H9 (cell line): Measurements from ENCODE around the gene ARL4D. TPM values are rescaled to one million over a fixed set of nuclear protein-coding genes. Genes with fewer than 3 reads are reported as not detected.
A peak's percentile ranks its signal among the peaks of the same experiment; 100 is the strongest.

Experiments
- DNase-seq: peaks from one replicate; pipeline ENCODE4 v3.0.0-alpha.2; 2017
- H2AFZ ChIP-seq: one replicate; pipeline ENCODE4 v1.6.1; 2013; ENCODE audit warnings: mild to moderate bottlenecking, low read length, control low read depth, moderate library complexity
- H2AK5ac ChIP-seq: 2 replicates; pipeline ENCODE4 v1.6.1; 2013; ENCODE audit warnings: low read length, control low read depth, mixed read lengths; ENCODE audit not compliant: insufficient read length
- H2BK120ac ChIP-seq: one replicate; pipeline ENCODE4 v1.6.1; 2013; ENCODE audit warnings: low read depth, mild to moderate bottlenecking, low read length, control low read depth, inconsistent platforms; ENCODE audit not compliant: poor library complexity, severe bottlenecking
- H2BK12ac ChIP-seq: 2 replicates; pipeline ENCODE4 v1.6.1; 2013; ENCODE audit warnings: low read length, control low read depth, mixed read lengths, low read depth; ENCODE audit not compliant: insufficient read length
- H2BK15ac ChIP-seq: 2 replicates; pipeline ENCODE4 v1.6.1; 2013; ENCODE audit warnings: low read depth, low read length, control low read depth
- H2BK20ac ChIP-seq: one replicate; pipeline ENCODE4 v1.6.1; 2013; ENCODE audit warnings: low read depth, mild to moderate bottlenecking, low read length, control low read depth, inconsistent platforms; ENCODE audit not compliant: poor library complexity, severe bottlenecking
- H2BK5ac ChIP-seq: 2 replicates; pipeline ENCODE4 v1.6.1; 2013; ENCODE audit warnings: low read length, control low read depth, mixed read lengths; ENCODE audit not compliant: insufficient read length
- H3K14ac ChIP-seq: 2 replicates; pipeline ENCODE4 v1.6.1; 2013; ENCODE audit warnings: low read length, control low read depth; ENCODE audit not compliant: insufficient read depth
- H3K18ac ChIP-seq: 2 replicates; pipeline ENCODE4 v1.6.1; 2013; ENCODE audit warnings: low read depth, mild to moderate bottlenecking, mixed read lengths, low read length, control low read depth; ENCODE audit not compliant: insufficient read length
- H3K23ac ChIP-seq: 2 replicates; pipeline ENCODE4 v1.6.1; 2013; ENCODE audit warnings: low read length, control low read depth, mixed read lengths, low read depth; ENCODE audit not compliant: insufficient read length
- H3K23me2 ChIP-seq: 2 replicates; pipeline ENCODE4 v1.6.1; 2013; ENCODE audit warnings: low read depth, mild to moderate bottlenecking, mixed read lengths, low read length, control low read depth; ENCODE audit not compliant: insufficient read length, poor library complexity, severe bottlenecking
- H3K27ac ChIP-seq: 2 replicates; pipeline ENCODE4 v1.5.1; 2013; ENCODE audit warnings: low read length, control low read depth, mixed read lengths, low read depth; ENCODE audit not compliant: insufficient read length
- H3K27me3 ChIP-seq: 2 replicates; pipeline ENCODE4 v1.6.1; 2013; ENCODE audit warnings: low read length, control low read depth, inconsistent platforms; ENCODE audit not compliant: insufficient read depth
- H3K4ac ChIP-seq: 2 replicates; pipeline ENCODE4 v1.6.1; 2013; ENCODE audit warnings: low read depth, mild to moderate bottlenecking, control low read depth, inconsistent platforms, low read length, moderate library complexity
- H3K4me1 ChIP-seq: 2 replicates; pipeline ENCODE4 v1.6.1; 2013; ENCODE audit warnings: low read length, control low read depth, inconsistent platforms; ENCODE audit not compliant: insufficient read depth
- H3K4me2 ChIP-seq: 2 replicates; pipeline ENCODE4 v1.6.1; 2013; ENCODE audit warnings: low read length, control low read depth, mixed read lengths; ENCODE audit not compliant: insufficient read length, insufficient read depth
- H3K56ac ChIP-seq: 2 replicates; pipeline ENCODE4 v1.6.1; 2013; ENCODE audit warnings: low read depth, mild to moderate bottlenecking, mixed read lengths, low read length, control low read depth; ENCODE audit not compliant: insufficient read length
- H3K79me1 ChIP-seq: 2 replicates; pipeline ENCODE4 v1.6.1; 2013; ENCODE audit warnings: low read depth, mild to moderate bottlenecking, moderate library complexity, low read length, control low read depth, inconsistent platforms; ENCODE audit not compliant: insufficient read depth, poor library complexity, severe bottlenecking
- H3K79me2 ChIP-seq: 2 replicates; pipeline ENCODE4 v1.6.1; 2013; ENCODE audit warnings: low read length, control low read depth, inconsistent platforms; ENCODE audit not compliant: insufficient read depth
- H3K9ac ChIP-seq: 2 replicates; pipeline ENCODE4 v1.6.1; 2013; ENCODE audit warnings: low read length, control low read depth, mixed read lengths; ENCODE audit not compliant: insufficient read length; ENCODE audit errors: extremely low read depth
- H3K9me3 ChIP-seq: one replicate; pipeline ENCODE4 v1.6.1; 2013; ENCODE audit warnings: low read depth, low read length, inconsistent platforms; ENCODE audit not compliant: control insufficient read depth
- H3T11ph ChIP-seq: one replicate; pipeline ENCODE4 v1.6.1; 2013; ENCODE audit warnings: mild to moderate bottlenecking, low read length, control low read depth, inconsistent platforms
- H4K20me1 ChIP-seq: one replicate; pipeline ENCODE4 v1.6.1; 2013; ENCODE audit not compliant: control insufficient read depth, insufficient read length, insufficient read depth
- H4K5ac ChIP-seq: 2 replicates; pipeline ENCODE4 v1.6.1; 2013; ENCODE audit warnings: low read depth, mild to moderate bottlenecking, mixed read lengths, low read length, control low read depth; ENCODE audit not compliant: insufficient read length
- H4K8ac ChIP-seq: replicated peaks from 2 replicates; pipeline ENCODE4 v1.6.1; 2013; ENCODE audit warnings: low read length, control low read depth, mixed read lengths, low read depth; ENCODE audit not compliant: insufficient read length
- H4K91ac ChIP-seq: 2 replicates; pipeline ENCODE4 v1.6.1; 2013; ENCODE audit warnings: low read depth, mild to moderate bottlenecking, moderate library complexity, mixed read lengths, low read length, control low read depth; ENCODE audit not compliant: insufficient read length
- H3K27ac Mint-ChIP-seq, 3 experiments: 2 replicates in 2 of 3; 3 replicates in 1 of 3; pipeline ENCODE4 v1.8.0; 2020 to 2021; ENCODE audit warnings: mixed read lengths in 3 of 3, mild to moderate bottlenecking in 1 of 3, moderate library complexity in 1 of 3
- H3K27me3 Mint-ChIP-seq: 2 replicates; pipeline ENCODE4 v1.8.0; 2021; ENCODE audit warnings: low read depth, mild to moderate bottlenecking, moderate library complexity, mixed read lengths
- H3K36me3 Mint-ChIP-seq, 3 experiments: 2 replicates in 2 of 3; 3 replicates in 1 of 3; pipeline ENCODE4 v1.8.0; 2020 to 2021; ENCODE audit warnings: low read depth in 3 of 3, mixed read lengths in 3 of 3; ENCODE audit not compliant: insufficient read depth in 1 of 3
- H3K4me1 Mint-ChIP-seq, 2 experiments: 2 replicates each; pipeline ENCODE4 v1.8.0; 2020; ENCODE audit warnings: mixed read lengths in 2 of 2
- H3K4me3 Mint-ChIP-seq, 2 experiments: 2 replicates in 1 of 2; 3 replicates in 1 of 2; pipeline ENCODE4 v1.8.0; 2020 to 2021; ENCODE audit warnings: mild to moderate bottlenecking in 2 of 2, mixed read lengths in 2 of 2, moderate library complexity in 1 of 2
- H3K9me3 Mint-ChIP-seq, 2 experiments: 2 replicates in 1 of 2; 3 replicates in 1 of 2; pipeline ENCODE4 v1.8.0; 2020; ENCODE audit warnings: mild to moderate bottlenecking in 2 of 2, mixed read lengths in 2 of 2, moderate library complexity in 1 of 2
- WGBS: extraction: QIAGEN DNeasy Blood & Tissue Kit; methylation state at CpG from one replicate; pipeline ENCODE4 v1.1.7; 2013; ENCODE audit warnings: missing lambda C conversion rate, low lambda C conversion rate, mixed read lengths; ENCODE audit not compliant: insufficient read length; ENCODE audit errors: extremely low coverage; 5-methylcytosine and 5-hydroxymethylcytosine counted together
- total RNA-seq: library from RNA; stranded (reverse); gene quantifications from 2 replicates; pipeline ENCODE4 v1.2.1, GENCODE V29; 2021
- TF ChIP-seq, protein P1 (sequence below): fragments of 200-600 bp; sonication (generic); conservative IDR thresholded peaks from 3 replicates; pipeline ENCODE4 v1.8.0; 2021; ENCODE audit warnings: antibody characterized with exemption, mild to moderate bottlenecking

ARL4D gene
- total RNA-seq, 1 experiment from 2014 or later = 6.2 TPM

DNA sequence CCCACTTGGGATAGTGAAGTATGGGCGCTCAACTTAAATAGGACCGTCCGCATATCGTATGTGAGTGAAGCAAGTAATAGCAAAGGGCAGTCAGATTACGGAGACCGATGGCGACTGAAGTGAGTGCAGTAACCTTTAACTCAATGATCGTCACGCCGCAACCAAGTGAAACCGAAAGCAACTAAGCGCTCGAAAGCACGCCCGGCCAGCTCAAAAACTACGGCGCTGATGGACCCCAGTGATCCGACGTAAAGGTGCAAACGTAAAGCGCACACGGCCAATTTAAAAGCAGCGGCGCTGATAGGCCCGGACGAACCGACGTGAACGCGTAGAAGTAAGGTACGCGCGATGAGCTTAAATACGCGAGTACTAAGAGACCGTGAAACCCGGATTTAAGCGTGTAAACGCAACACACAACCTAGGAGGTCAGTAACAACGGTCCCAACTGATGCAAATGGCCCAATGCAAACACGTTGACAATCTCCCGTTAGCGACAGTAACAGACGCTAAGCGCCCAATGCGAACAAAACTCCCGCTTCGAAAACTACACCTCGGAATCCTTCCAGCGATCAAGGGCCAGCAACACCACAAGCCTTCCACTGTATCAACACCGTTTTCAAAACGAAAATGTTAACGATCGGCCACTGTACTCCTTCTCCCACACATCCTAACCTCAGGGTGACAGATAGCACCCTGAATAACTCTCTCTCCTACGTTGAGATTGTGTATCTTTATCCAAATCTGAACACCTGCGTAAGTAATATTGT is 37.9 kb upstream of the ARL4D start:
- Mint-ChIP-seq H3K36me3 (peaks cover 11 to 49% (median 25%) of the 10 kb centered on the region in 3 experiments), H3K4me1 (peaks cover 19 to 26% of the 10 kb centered on the region in 2 experiments), H3K27ac (peak overlapping the region; percentile 99 to 100 (median 100)), H3K27me3 (peaks cover 63% of the 10 kb centered on the region), H3K4me3 (peak overlapping the region; percentile 66 to 82), H3K9me3 (peaks cover 2 to 20% of the 10 kb centered on the region in 2 experiments; a peak in 4 of 5 replicates)
- Histone ChIP-seq H3K79me1 (no peaks in the 10 kb centered on the region), H2BK120ac (peak overlapping the region; percentile 84), H2AFZ (no peak overlapping the region), H2AK5ac (no peak overlapping the region), H2BK15ac (no peak overlapping the region), H2BK20ac (no peak overlapping the region), H4K91ac (no peak overlapping the region), H3K23me2 (peaks cover 11% of the 10 kb centered on the region), H3K27ac (peak overlapping the region; percentile 95), H3K4me2 (peak overlapping the region; percentile 84), H4K8ac (no peak overlapping the region), H3K56ac (peak overlapping the region; percentile 67), H3T11ph (peak overlapping the region; percentile 89), H3K27me3 (no peaks in the 10 kb centered on the region; the same call in 1 of the 2 replicates), H3K9me3 (no peaks in the 10 kb centered on the region), H3K79me2 (no peaks in the 10 kb centered on the region), H3K23ac (no peak overlapping the region), H3K4ac (no peak overlapping the region; the same call in 1 of the 2 replicates), H4K20me1 (no peaks in the 10 kb centered on the region), H3K18ac (peak overlapping the region; percentile 90), H3K4me1 (no peaks in the 10 kb centered on the region), H3K9ac (peak overlapping the region; percentile 75), H2BK12ac (no peak overlapping the region), H2BK5ac (peak overlapping the region; percentile 86), H3K14ac (peak overlapping the region; percentile 83; the same call in 1 of the 2 replicates), H4K5ac (peak overlapping the region; percentile 4)
- peak; percentile 98 for DNase-seq
- WGBS = no CpG with 5 or more reads among the region's 56 CpGs
- TF ChIP-seq, protein P1, sequence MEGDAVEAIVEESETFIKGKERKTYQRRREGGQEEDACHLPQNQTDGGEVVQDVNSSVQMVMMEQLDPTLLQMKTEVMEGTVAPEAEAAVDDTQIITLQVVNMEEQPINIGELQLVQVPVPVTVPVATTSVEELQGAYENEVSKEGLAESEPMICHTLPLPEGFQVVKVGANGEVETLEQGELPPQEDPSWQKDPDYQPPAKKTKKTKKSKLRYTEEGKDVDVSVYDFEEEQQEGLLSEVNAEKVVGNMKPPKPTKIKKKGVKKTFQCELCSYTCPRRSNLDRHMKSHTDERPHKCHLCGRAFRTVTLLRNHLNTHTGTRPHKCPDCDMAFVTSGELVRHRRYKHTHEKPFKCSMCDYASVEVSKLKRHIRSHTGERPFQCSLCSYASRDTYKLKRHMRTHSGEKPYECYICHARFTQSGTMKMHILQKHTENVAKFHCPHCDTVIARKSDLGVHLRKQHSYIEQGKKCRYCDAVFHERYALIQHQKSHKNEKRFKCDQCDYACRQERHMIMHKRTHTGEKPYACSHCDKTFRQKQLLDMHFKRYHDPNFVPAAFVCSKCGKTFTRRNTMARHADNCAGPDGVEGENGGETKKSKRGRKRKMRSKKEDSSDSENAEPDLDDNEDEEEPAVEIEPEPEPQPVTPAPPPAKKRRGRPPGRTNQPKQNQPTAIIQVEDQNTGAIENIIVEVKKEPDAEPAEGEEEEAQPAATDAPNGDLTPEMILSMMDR = no peak
